SK-N-SH treated with all-trans-retinoic acid at 6 μM for 48 hours (cell line): ENCODE results near the gene BNIPL.

Experiments
- ARNTL ChIP-seq: fragments of 450-650 bp; formaldehyde crosslinking; IDR thresholded peaks from 2 replicates; pipeline ENCODE4 v1.5.0; 2020; ENCODE audit warnings: low read depth, mild to moderate bottlenecking, moderate library complexity, borderline replicate concordance
- BACH2 ChIP-seq: fragments of 250-450 bp; sonication (Bioruptor Pico); IDR thresholded peaks from 2 replicates; pipeline ENCODE4 v1.9.0; 2021; ENCODE audit warnings: mild to moderate bottlenecking, borderline replicate concordance
- CSDC2 ChIP-seq: fragments of 250-450 bp; sonication (Bioruptor Pico); IDR thresholded peaks from 2 replicates; pipeline ENCODE4 v1.5.0; 2020; ENCODE audit warnings: mild to moderate bottlenecking, moderate library complexity
- ESRRG ChIP-seq: fragments of 250-450 bp; sonication (Bioruptor Pico); IDR thresholded peaks from 2 replicates; pipeline ENCODE4 v1.6.1; 2021; ENCODE audit warnings: mild to moderate bottlenecking
- GLIS3 ChIP-seq: fragments of 250-450 bp; sonication (Bioruptor Pico); IDR thresholded peaks from 2 replicates; pipeline ENCODE4 v1.5.0; 2020; ENCODE audit warnings: mild to moderate bottlenecking, moderate library complexity
- OSR1 ChIP-seq: fragments of 250-450 bp; sonication (Bioruptor Pico); IDR thresholded peaks from 2 replicates; pipeline ENCODE4 v1.8.0; 2022; ENCODE audit warnings: moderate library complexity, mild to moderate bottlenecking, inconsistent platforms
- TOX ChIP-seq: fragments of 250-450 bp; sonication (Bioruptor Pico); IDR thresholded peaks from 2 replicates; pipeline ENCODE4 v1.8.0; 2021; ENCODE audit warnings: mild to moderate bottlenecking, moderate library complexity, borderline replicate concordance
- ZC3H10 ChIP-seq: fragments of 250-450 bp; sonication (Bioruptor Pico); IDR thresholded peaks from 2 replicates; pipeline ENCODE4 v1.5.1; 2021; ENCODE audit warnings: mild to moderate bottlenecking, moderate library complexity
- ZFP30 ChIP-seq: fragments of 450-650 bp; formaldehyde crosslinking; IDR thresholded peaks from 2 replicates; pipeline ENCODE4 v1.5.0; 2022; ENCODE audit warnings: mild to moderate bottlenecking, moderate library complexity
- ZNF8 ChIP-seq: fragments of 450-650 bp; formaldehyde crosslinking; IDR thresholded peaks from 2 replicates; pipeline ENCODE4 v1.5.0; 2020; ENCODE audit warnings: mild to moderate bottlenecking, moderate library complexity
- TF ChIP-seq, protein P1 (sequence below): fragments of 250-450 bp; sonication (Bioruptor Pico); IDR thresholded peaks from 2 replicates; pipeline ENCODE4 v1.8.0; 2021; ENCODE audit warnings: low read depth, mild to moderate bottlenecking, moderate library complexity, borderline replicate concordance
- TF ChIP-seq, protein P2 (sequence below): fragments of 250-450 bp; sonication (Bioruptor Pico); IDR thresholded peaks from 2 replicates; pipeline ENCODE4 v1.8.0; 2020; ENCODE audit warnings: mild to moderate bottlenecking, moderate library complexity, borderline replicate concordance
- TF ChIP-seq, protein P3 (sequence below): fragments of 250-450 bp; sonication (Bioruptor Pico); IDR thresholded peaks from 2 replicates; pipeline ENCODE4 v1.5.1; 2021; ENCODE audit warnings: mild to moderate bottlenecking, moderate library complexity

DNA sequence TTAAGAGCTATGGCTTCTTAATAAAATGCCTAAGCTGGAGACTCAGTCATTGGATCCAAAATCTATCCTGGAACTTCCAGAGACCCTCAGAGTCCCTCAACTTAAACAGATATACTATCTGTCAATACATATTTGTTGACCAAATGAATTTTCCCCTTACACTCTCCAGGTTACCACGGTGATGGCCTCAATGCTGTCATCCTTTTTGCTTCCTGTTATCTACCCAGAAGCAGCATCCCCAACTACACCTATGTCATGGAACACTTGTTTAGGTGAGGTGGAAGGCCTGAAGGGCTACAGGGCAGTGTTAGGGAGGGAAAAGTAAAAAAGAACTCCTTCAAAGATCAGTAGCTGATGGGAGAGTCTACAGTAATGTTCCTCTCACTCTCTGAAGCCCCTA, 6.8 kb downstream of the BNIPL start:
- TF ChIP-seq OSR1, result no peak
- TF ChIP-seq, protein P1, sequence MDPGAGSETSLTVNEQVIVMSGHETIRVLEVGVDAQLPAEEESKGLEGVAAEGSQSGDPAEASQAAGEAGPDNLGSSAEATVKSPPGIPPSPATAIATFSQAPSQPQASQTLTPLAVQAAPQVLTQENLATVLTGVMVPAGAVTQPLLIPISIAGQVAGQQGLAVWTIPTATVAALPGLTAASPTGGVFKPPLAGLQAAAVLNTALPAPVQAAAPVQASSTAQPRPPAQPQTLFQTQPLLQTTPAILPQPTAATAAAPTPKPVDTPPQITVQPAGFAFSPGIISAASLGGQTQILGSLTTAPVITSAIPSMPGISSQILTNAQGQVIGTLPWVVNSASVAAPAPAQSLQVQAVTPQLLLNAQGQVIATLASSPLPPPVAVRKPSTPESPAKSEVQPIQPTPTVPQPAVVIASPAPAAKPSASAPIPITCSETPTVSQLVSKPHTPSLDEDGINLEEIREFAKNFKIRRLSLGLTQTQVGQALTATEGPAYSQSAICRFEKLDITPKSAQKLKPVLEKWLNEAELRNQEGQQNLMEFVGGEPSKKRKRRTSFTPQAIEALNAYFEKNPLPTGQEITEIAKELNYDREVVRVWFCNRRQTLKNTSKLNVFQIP (CRISPR knock-in tag), result no peak
- no peak for TF ChIP-seq ZFP30 (CRISPR knock-in tag)
- TF ChIP-seq ESRRG, result no peak
- no peak for TF ChIP-seq TOX (CRISPR knock-in tag)
- TF ChIP-seq GLIS3, result no peak
- TF ChIP-seq ARNTL, result no peak
- TF ChIP-seq ZNF8 (CRISPR knock-in tag), result no peak
- TF ChIP-seq ZC3H10 (CRISPR knock-in tag), result no peak
- TF ChIP-seq, protein P2, sequence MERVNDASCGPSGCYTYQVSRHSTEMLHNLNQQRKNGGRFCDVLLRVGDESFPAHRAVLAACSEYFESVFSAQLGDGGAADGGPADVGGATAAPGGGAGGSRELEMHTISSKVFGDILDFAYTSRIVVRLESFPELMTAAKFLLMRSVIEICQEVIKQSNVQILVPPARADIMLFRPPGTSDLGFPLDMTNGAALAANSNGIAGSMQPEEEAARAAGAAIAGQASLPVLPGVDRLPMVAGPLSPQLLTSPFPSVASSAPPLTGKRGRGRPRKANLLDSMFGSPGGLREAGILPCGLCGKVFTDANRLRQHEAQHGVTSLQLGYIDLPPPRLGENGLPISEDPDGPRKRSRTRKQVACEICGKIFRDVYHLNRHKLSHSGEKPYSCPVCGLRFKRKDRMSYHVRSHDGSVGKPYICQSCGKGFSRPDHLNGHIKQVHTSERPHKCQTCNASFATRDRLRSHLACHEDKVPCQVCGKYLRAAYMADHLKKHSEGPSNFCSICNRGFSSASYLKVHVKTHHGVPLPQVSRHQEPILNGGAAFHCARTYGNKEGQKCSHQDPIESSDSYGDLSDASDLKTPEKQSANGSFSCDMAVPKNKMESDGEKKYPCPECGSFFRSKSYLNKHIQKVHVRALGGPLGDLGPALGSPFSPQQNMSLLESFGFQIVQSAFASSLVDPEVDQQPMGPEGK (CRISPR knock-in tag), result no peak
- TF ChIP-seq, protein P3, sequence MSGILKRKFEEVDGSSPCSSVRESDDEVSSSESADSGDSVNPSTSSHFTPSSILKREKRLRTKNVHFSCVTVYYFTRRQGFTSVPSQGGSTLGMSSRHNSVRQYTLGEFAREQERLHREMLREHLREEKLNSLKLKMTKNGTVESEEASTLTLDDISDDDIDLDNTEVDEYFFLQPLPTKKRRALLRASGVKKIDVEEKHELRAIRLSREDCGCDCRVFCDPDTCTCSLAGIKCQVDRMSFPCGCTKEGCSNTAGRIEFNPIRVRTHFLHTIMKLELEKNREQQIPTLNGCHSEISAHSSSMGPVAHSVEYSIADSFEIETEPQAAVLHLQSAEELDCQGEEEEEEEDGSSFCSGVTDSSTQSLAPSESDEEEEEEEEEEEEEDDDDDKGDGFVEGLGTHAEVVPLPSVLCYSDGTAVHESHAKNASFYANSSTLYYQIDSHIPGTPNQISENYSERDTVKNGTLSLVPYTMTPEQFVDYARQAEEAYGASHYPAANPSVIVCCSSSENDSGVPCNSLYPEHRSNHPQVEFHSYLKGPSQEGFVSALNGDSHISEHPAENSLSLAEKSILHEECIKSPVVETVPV (CRISPR knock-in tag), result no peak
- TF ChIP-seq CSDC2 (CRISPR knock-in tag), result no peak
- TF ChIP-seq BACH2 (CRISPR knock-in tag), result no peak
